SU-DHL-6 (cell line): ENCODE data around the gene GUCA2B.
A peak's percentile ranks its signal among the peaks of the same experiment; 100 is the strongest.

Source experiments
- H2AFZ ChIP-seq: fragments of 200-600 bp; sonication (generic); 2 replicates; pipeline ENCODE4 v1.6.1; 2014; ENCODE audit warnings: low read depth, mild to moderate bottlenecking, moderate library complexity, mixed read lengths, antibody characterized with exemption, low read length; ENCODE audit not compliant: severe bottlenecking
- H3F3A ChIP-seq: fragments of 200-600 bp; shearing (Covaris generic); 2 replicates; pipeline ENCODE4 v1.6.0; 2016; ENCODE audit warnings: antibody characterized with exemption, mild to moderate bottlenecking; ENCODE audit not compliant: insufficient read depth
- H3K27ac ChIP-seq: fragments of 200-600 bp; sonication (generic); 2 replicates; pipeline ENCODE4 v1.5.1; 2016; ENCODE audit warnings: low read depth, mild to moderate bottlenecking, low read length, moderate library complexity, mixed read lengths
- H3K27me3 ChIP-seq: fragments of 200-600 bp; sonication (generic), shearing (Covaris generic); 2 replicates; pipeline ENCODE4 v1.6.0; 2014; ENCODE audit warnings: mild to moderate bottlenecking, low read length
- H3K36me3 ChIP-seq: fragments of 200-600 bp; sonication (generic); 2 replicates; pipeline ENCODE4 v1.6.1; 2014; ENCODE audit warnings: mild to moderate bottlenecking, low read length, mixed read lengths
- H3K4me2 ChIP-seq: fragments of 300-600, 200-600 bp; shearing (Covaris generic), sonication (generic); 2 replicates; pipeline ENCODE4 v1.6.0; 2014; ENCODE audit warnings: low read length, low read depth, mild to moderate bottlenecking; ENCODE audit not compliant: poor library complexity, severe bottlenecking
- H3K4me3 ChIP-seq: fragments of 200-600 bp; sonication (generic); 2 replicates; pipeline ENCODE4 v1.5.1; 2014; ENCODE audit warnings: antibody characterized with exemption, low read length, mild to moderate bottlenecking, mixed read lengths; ENCODE audit not compliant: insufficient read depth, poor library complexity, severe bottlenecking
- H3K79me2 ChIP-seq: fragments of 200-600 bp; sonication (generic); 2 replicates; pipeline ENCODE4 v1.6.1; 2014; ENCODE audit warnings: mild to moderate bottlenecking, low read length, moderate library complexity; ENCODE audit not compliant: insufficient read depth
- H3K9ac ChIP-seq: fragments of 200-600 bp; sonication (generic); 2 replicates; pipeline ENCODE4 v1.7.0; 2014; ENCODE audit warnings: mild to moderate bottlenecking, low read length
- H3K9me2 ChIP-seq: fragments of 200-600 bp; sonication (generic); replicated peaks from 2 replicates; pipeline ENCODE4 v1.6.1; 2014; ENCODE audit warnings: low read length; ENCODE audit not compliant: insufficient read depth
- H3K9me3 ChIP-seq: fragments of 200-600 bp; sonication (generic); 2 replicates; pipeline ENCODE4 v1.6.1; 2014; ENCODE audit warnings: low read length, mixed read lengths; ENCODE audit not compliant: insufficient read depth
- H4K20me1 ChIP-seq: fragments of 200-600 bp; sonication (generic); 2 replicates; pipeline ENCODE4 v1.6.1; 2014; ENCODE audit warnings: low read depth, mild to moderate bottlenecking, antibody characterized with exemption, low read length, moderate library complexity, mixed read lengths
- EZH2phosphoT487 ChIP-seq: fragments of 200-600 bp; sonication (generic), shearing (Covaris generic); conservative IDR thresholded peaks from 2 replicates; pipeline ENCODE4 v1.6.1; 2018; ENCODE audit warnings: mild to moderate bottlenecking, antibody characterized with exemption, low read length, moderate library complexity, mixed read lengths
- TF ChIP-seq, protein P1 (sequence below): fragments of 200-600 bp; sonication (generic); IDR thresholded peaks from one replicate; pipeline ENCODE4 v1.5.1; 2017; ENCODE audit warnings: antibody characterized with exemption, mild to moderate bottlenecking, low read length, moderate library complexity; ENCODE audit not compliant: insufficient read depth, poor library complexity, severe bottlenecking

The GUCA2B gene

DNA sequence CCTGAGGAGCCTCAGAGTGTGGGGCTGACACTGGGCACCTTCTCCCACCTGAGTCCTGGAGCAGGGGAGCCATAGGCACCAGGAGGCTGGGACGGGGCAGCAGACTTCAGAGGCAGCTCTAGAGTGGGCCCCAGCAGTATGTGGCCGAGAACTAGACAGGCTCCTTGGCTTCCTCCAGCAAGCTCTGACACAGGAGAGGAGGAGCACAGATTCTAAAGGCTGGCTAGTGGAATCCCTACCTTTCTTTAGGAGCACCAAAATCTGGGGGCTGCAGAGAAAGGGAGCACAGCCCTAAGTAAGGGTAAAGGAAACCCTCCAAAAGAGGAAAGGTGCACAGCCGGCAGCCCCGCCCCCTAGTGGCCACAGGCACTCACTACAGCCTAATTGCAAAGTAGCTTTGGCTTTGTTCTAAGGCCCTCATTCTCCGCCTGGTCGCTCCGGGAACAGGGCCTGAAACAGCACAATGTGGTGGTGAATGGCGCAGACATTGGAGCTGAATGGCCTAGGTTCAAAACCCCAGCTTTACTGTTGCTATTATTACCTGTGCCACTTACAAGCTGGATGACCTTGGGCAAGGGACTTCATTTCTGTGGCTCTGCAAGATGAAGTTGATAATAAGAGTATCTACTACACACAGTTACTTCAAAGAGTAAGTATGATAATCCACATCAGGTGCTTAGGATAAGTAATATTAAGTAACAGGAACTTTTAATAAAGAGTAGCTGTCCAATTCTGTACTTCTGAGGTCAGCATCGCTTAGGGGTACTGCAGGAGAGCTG, 20.1 kb downstream of the GUCA2B start:
- H3K9ac ChIP-seq = no peak overlapping the region
- H3K27ac ChIP-seq = no peak overlapping the region
- no peak overlapping the region for H3K4me3 ChIP-seq
- H3K9me3 ChIP-seq = no peaks in the 10 kb centered on the region
- TF ChIP-seq, protein P1, sequence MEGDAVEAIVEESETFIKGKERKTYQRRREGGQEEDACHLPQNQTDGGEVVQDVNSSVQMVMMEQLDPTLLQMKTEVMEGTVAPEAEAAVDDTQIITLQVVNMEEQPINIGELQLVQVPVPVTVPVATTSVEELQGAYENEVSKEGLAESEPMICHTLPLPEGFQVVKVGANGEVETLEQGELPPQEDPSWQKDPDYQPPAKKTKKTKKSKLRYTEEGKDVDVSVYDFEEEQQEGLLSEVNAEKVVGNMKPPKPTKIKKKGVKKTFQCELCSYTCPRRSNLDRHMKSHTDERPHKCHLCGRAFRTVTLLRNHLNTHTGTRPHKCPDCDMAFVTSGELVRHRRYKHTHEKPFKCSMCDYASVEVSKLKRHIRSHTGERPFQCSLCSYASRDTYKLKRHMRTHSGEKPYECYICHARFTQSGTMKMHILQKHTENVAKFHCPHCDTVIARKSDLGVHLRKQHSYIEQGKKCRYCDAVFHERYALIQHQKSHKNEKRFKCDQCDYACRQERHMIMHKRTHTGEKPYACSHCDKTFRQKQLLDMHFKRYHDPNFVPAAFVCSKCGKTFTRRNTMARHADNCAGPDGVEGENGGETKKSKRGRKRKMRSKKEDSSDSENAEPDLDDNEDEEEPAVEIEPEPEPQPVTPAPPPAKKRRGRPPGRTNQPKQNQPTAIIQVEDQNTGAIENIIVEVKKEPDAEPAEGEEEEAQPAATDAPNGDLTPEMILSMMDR = peak; percentile 98
- TF ChIP-seq EZH2phosphoT487 = no peak
- H3K4me2 ChIP-seq = no peak overlapping the region
- no peak overlapping the region for H2AFZ ChIP-seq
- no peaks in the 10 kb centered on the region for H3K27me3 ChIP-seq
- no peaks in the 10 kb centered on the region for H3K79me2 ChIP-seq
- no peaks in the 10 kb centered on the region for H3F3A ChIP-seq
- no peaks in the 10 kb centered on the region for H4K20me1 ChIP-seq
- no peaks in the 10 kb centered on the region for H3K36me3 ChIP-seq
- H3K9me2 ChIP-seq = no peaks in the 10 kb centered on the region

DNA sequence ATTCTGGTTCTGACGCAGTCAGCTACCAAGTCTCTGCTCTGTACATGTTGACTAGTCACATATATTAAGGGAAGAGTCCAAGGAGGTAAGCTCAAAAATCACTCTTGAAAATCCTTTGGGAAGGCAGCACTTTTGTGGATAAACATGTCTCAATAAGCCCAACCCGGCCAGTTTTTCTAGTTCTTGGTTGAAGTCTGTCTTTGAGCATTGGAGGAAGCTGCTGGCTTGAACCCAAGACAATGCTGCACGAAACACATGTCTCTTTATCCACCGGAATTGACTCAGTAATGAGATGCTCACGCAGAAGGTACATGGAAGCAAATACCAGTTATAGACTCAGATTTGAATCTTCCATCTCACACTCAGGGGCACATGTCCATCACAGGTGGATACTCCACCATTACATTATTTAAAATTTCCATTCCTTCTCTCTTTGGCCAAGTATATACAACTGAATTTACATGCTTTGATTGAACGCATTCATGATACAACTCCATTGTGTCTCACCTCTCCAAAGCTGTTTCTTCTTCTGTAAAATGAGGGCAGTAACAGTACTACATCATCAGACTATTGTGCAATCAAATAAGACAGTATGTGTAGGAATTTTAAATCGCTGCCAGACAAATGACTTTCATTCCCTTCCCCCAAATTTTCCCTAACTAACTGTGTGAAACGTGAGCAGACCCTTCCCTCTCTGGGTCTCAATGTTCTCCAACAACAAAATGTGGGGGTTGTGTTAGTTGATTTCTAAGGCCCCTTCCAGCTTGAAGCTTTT, 20.9 kb downstream of the GUCA2B start:
- no peak overlapping the region for H3K9ac ChIP-seq
- no peaks in the 10 kb centered on the region for H4K20me1 ChIP-seq
- no peak overlapping the region for H3K4me2 ChIP-seq
- no peak overlapping the region for H3K27ac ChIP-seq
- TF ChIP-seq, protein P1 = no peak
- TF ChIP-seq EZH2phosphoT487 = no peak
- no peak overlapping the region for H2AFZ ChIP-seq
- H3K9me2 ChIP-seq = no peaks in the 10 kb centered on the region
- no peaks in the 10 kb centered on the region for H3K36me3 ChIP-seq
- H3F3A ChIP-seq = no peaks in the 10 kb centered on the region
- H3K27me3 ChIP-seq = no peaks in the 10 kb centered on the region
- H3K4me3 ChIP-seq = no peak overlapping the region
- H3K79me2 ChIP-seq = no peaks in the 10 kb centered on the region
- H3K9me3 ChIP-seq = no peaks in the 10 kb centered on the region

DNA sequence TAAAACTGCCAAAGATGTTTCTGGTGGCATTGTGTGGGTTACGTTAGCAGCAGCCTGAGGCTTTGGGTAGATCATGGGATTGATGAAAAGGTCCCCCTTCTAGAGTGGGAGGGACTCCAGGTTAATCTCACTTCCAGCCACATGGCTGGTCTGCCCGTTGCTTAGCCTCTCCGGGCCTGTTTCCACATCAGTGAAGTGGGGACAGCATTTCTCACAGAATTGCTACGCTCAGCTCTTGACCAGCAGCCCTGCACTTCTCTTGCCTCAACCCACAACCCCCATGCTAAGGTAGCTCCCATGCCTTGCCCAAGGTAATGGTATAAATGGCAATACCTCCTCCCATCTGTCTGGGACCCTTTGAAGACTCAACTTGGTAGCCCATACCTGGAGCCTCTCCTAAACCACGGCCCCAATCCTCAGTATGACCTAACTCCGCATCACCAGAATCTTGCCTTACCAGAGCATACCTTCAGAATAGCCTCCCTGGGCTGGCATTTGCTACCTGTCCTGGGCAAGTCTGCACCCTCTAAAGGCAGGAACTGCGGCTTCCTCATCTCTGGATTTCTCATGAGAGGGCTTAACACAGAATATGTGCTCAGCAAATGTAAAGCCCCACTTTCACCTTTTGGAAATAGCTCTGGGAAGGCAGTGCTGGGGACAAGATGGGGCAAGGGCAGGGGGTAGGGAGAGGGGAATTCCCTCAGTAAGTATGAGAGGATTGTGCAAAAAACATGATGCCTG, 22.3 kb downstream of the GUCA2B start:
- Histone ChIP-seq H3K9me2 (no peaks in the 10 kb centered on the region), H3K36me3 (no peaks in the 10 kb centered on the region), H4K20me1 (no peaks in the 10 kb centered on the region), H2AFZ (no peak overlapping the region), H3K27ac (no peak overlapping the region), H3F3A (no peaks in the 10 kb centered on the region), H3K4me2 (no peak overlapping the region), H3K27me3 (no peaks in the 10 kb centered on the region), H3K4me3 (no peak overlapping the region), H3K79me2 (no peaks in the 10 kb centered on the region), H3K9ac (no peak overlapping the region), H3K9me3 (no peaks in the 10 kb centered on the region)
- no peak for TF ChIP-seq EZH2phosphoT487
- TF ChIP-seq, protein P1 = no peak
